NT2/D1 (cell line): ENCODE measurements around the gene NOL11.

Experiments used
- SUZ12 ChIP-seq: IDR thresholded peaks from 2 replicates; pipeline ENCODE4 v1.6.1; 2011; ENCODE audit not compliant: insufficient read length, insufficient read depth; ENCODE audit errors: extremely low read depth
- YY1 ChIP-seq: IDR thresholded peaks from 2 replicates; pipeline ENCODE4 v1.6.1; 2011; ENCODE audit not compliant: insufficient read length, insufficient read depth
- ZNF274 ChIP-seq: IDR thresholded peaks from 2 replicates; pipeline ENCODE4 v1.6.1; 2011; ENCODE audit warnings: mild to moderate bottlenecking, low read depth, low read length

DNA sequence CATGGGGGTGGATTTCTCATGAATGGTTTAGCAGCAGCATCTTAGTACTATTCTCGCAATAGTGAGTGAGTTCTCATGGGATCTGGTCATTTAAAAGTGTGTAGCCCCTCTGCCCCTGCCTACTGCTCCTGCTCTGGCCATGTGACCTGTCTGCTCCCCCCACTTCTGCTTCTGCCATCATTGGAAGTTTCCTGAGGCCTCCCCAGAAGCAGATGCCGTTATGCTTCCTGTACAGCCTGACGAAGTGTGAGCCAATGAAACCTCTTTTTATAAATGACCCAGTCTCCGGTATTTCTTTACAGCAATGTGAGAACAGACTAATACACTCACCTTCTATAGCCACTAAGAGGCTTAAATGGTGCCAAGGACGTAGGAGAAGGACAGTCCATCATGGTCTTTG is 51.5 kb downstream of the NOL11 start:
- TF ChIP-seq SUZ12, result no peak
- no peak for TF ChIP-seq ZNF274
- TF ChIP-seq YY1, result no peak
